ENCODE measurements around the gene OR6Y1. TPM values are rescaled to one million over a fixed set of nuclear protein-coding genes. Genes with fewer than 3 reads are reported as not detected.

OR6Y1 gene
- polyA plus RNA-seq, 2 of the 4 experiments (the other 2 are of a cell fraction), result not detected

GRCh38 chr1:158534496-158534895 lies 19.7 kb downstream of the OR6Y1 start:
- ATAC-seq (no peak), DNase-seq (ENCODE audit: low read depth in 1 of 2, low spot score in 1 of 2) (no peak), FAIRE-seq (no peak)
- TF ChIP-seq JUNB (IDR thresholded peaks at IDR 0.05), result no peak
- TF ChIP-seq TFCP2L1 (CRISPR knock-in tag; IDR thresholded peaks at IDR 0.05), result no peak
- no peak for TF ChIP-seq POLR2AphosphoS2 (conservative IDR thresholded peaks at IDR 0.05; ENCODE audit: low read length)
- no peak for TF ChIP-seq ZC3H11A (IDR thresholded peaks at IDR 0.05)
- TF ChIP-seq CTCF (IDR thresholded peaks at IDR 0.05), result no peak
- TF ChIP-seq FOSL2 (IDR thresholded peaks at IDR 0.05), result no peak
- no peak for TF ChIP-seq FOSL2 (CRISPR knock-in tag; IDR thresholded peaks at IDR 0.05)
- no peak for TF ChIP-seq KDM1A (IDR thresholded peaks at IDR 0.05; ENCODE audit: low read depth)
- no peak for TF ChIP-seq USF2 (IDR thresholded peaks at IDR 0.05)
- H3K4me2 ChIP-seq, result no peak overlapping the region
- ChIA-PET POLR2A (interaction anchor here (0.6 kb wide), 1 partner anchor 497 kb away, joined by 4 read pairs; no protein-coding TSS in a partner anchor), CTCF (no interaction called here)
- 36% methylated on average over 5 of the region's 5 CpGs for WGBS (ENCODE audit: missing lambda C conversion rate)
- H3K9me3 ChIP-seq, result no peaks in the 10 kb centered on the region
- H3K4me3 ChIP-seq, result no peak overlapping the region
- H3K4me1 ChIP-seq, result no peaks in the 10 kb centered on the region
- H3K27ac ChIP-seq, result no peak overlapping the region

GRCh38 chr1:158527190-158527815 lies 26.9 kb downstream of the OR6Y1 start:
- H3K9me3 ChIP-seq, result no peaks in the 10 kb centered on the region
- peak; percentile 42 to 45; a peak in 4 of 5 replicates for TF ChIP-seq RAD21 (conservative IDR thresholded peaks at IDR 0.05 in 1 of 2, IDR thresholded peaks at IDR 0.05 in 1 of 2)
- no peak for TF ChIP-seq CEBPB (IDR thresholded peaks at IDR 0.05)
- peak; percentile 29; the same call in 1 of the 3 replicates for TF ChIP-seq SMC3 (IDR thresholded peaks at IDR 0.05)
- TF ChIP-seq CTCF (IDR thresholded peaks at IDR 0.05), result peak; percentile 47
- DNase-seq (ENCODE audit: low read depth in 1 of 2, low spot score in 1 of 2) (peak; percentile 2 to 63), ATAC-seq (peak; percentile 50 to 73; a peak in 4 of 6 replicates), FAIRE-seq (no peak)
- H3K4me2 ChIP-seq, result no peak overlapping the region
- ChIA-PET POLR2A (no interaction called here), CTCF (interaction anchor here (0.6 to 1.7 kb wide), 8 partner anchors 11 to 566 kb away, joined by 3 to 11 read pairs (median 4); no protein-coding TSS in a partner anchor)
- no peak overlapping the region for H3K27ac ChIP-seq
- H3K4me3 ChIP-seq, result no peak overlapping the region
- WGBS (ENCODE audit: missing lambda C conversion rate), result 2% methylated on average over 2 of the region's 2 CpGs
- no peaks in the 10 kb centered on the region for H3K4me1 ChIP-seq

- DNase-seq (ENCODE audit: low read depth in 1 of 2, low spot score in 1 of 2), result no peak
- H3K4me3 ChIP-seq, result no peak overlapping the region
- H3K4me1 ChIP-seq, result no peaks in the 10 kb centered on the region
- H3K27ac ChIP-seq, result no peak overlapping the region
- ChIA-PET CTCF (no interaction called here), POLR2A (no interaction called here)
- WGBS (ENCODE audit: missing lambda C conversion rate), result 0% methylated on average over 2 of the region's 2 CpGs
- no peak for ATAC-seq
- no peak for FAIRE-seq
- TF ChIP-seq CHD4 (IDR thresholded peaks at IDR 0.05; ENCODE audit: borderline replicate concordance) (no peak), FOXS1 (CRISPR knock-in tag; IDR thresholded peaks at IDR 0.05) (no peak), PHF8 (IDR thresholded peaks at IDR 0.05; ENCODE audit: borderline replicate concordance, low read depth) (no peak), BHLHE40 (IDR thresholded peaks at IDR 0.05; ENCODE audit: low read depth, low read length) (no peak)
- no peaks in the 10 kb centered on the region for H3K9me3 ChIP-seq
- H3K4me2 ChIP-seq, result no peak overlapping the region
Measured at GRCh38 chr1:158521666-158522058, 32.5 kb downstream of the OR6Y1 start.
